ENCODE results near the gene MRPS7.

- TF ChIP-seq CTCF (IDR thresholded peaks at IDR 0.05) (no peak), EP300 (IDR thresholded peaks at IDR 0.05) (no peak), POLR2A (IDR thresholded peaks at IDR 0.05) (no peak)
Observed at GRCh38 chr17:75267411-75268232, 5.9 kb downstream of the MRPS7 start.

Measured in ovary (tissue), 3 donors.